ENCODE data around the gene GBF1. TPM values are rescaled to one million over a fixed set of nuclear protein-coding genes. Genes with fewer than 3 reads are reported as not detected.

Gene GBF1
- total RNA-seq, 4 donors from 2014 or later, result 34.0 to 68.3 (median 53.5) TPM

GRCh38 chr10:102342958-102343357 lies 97.6 kb downstream of the GBF1 start:
- Histone ChIP-seq H3K36me3 (no peaks in the 10 kb centered on the region), H3K9me3 (no peaks in the 10 kb centered on the region), H3K27ac (no peak overlapping the region), H3K4me3 (replicated peaks in 1 of 3) (no peak overlapping the region), H3K4me1 (no peaks in the 10 kb centered on the region), H3K27me3 (no peaks in the 10 kb centered on the region)
- intact Hi-C loops (cut with DNase I), result no loop called here
- DNase-seq, result no peak
- TF ChIP-seq POLR2A (IDR thresholded peaks at IDR 0.05) (no peak), CTCF (IDR thresholded peaks at IDR 0.05) (no peak)
- 93% methylated on average over 3 of the region's 3 CpGs for WGBS, 2 donors

DNA sequence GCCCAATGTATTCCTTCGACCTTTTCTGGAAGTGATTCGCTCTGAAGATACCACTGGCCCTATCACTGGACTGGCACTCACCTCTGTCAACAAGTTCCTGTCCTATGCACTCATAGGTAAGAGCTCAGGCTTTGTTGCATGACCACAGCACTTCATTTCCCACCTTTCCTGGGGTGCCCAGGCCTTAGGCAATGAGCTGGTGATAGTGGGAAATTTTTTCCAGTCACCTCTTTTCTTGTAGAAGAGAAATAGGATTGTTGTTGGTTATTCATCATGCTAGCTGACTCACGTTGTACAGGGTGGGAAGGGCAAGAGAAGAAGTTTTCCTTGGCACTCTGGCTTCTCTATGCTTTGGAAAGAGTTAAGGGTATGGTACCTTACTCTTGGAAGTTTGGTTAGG lies 98.7 kb downstream of the GBF1 start:
- H3K36me3 ChIP-seq, result no peaks in the 10 kb centered on the region
- H3K4me1 ChIP-seq, result no peaks in the 10 kb centered on the region
- no peak for TF ChIP-seq POLR2A (IDR thresholded peaks at IDR 0.05)
- no peak for TF ChIP-seq CTCF (IDR thresholded peaks at IDR 0.05)
- H3K27ac ChIP-seq, result no peak overlapping the region
- WGBS, 2 donors, result 90% methylated on average over 3 of the region's 3 CpGs
- H3K27me3 ChIP-seq, result no peaks in the 10 kb centered on the region
- intact Hi-C loops (cut with DNase I), result no loop called here
- no peak for DNase-seq
- no peak overlapping the region for H3K4me3 ChIP-seq (replicated peaks in 1 of 3)
- H3K9me3 ChIP-seq, result no peaks in the 10 kb centered on the region

GRCh38 chr10:102347236-102347828 lies 102.0 kb downstream of the GBF1 start:
- Histone ChIP-seq H3K9me3 (no peaks in the 10 kb centered on the region), H3K27ac (peak overlapping the region in 1 of 3 donors; percentile 13), H3K27me3 (no peaks in the 10 kb centered on the region), H3K4me1 (no peaks in the 10 kb centered on the region), H3K4me3 (replicated peaks in 1 of 3) (no peak overlapping the region), H3K36me3 (peaks cover 10 to 13% of the 10 kb centered on the region in 2 donors)
- no peak for TF ChIP-seq POLR2A (IDR thresholded peaks at IDR 0.05)
- TF ChIP-seq CTCF (IDR thresholded peaks at IDR 0.05), result peak; percentile 36 to 80 (median 55)
- intact Hi-C loops (cut with DNase I), result loop anchor here (2.0 kb wide), 1 partner anchor 117 kb away; no protein-coding TSS in a partner anchor
- WGBS, 2 donors, result 63 to 66% methylated on average over 2 of the region's 2 CpGs
- DNase-seq, result peak; percentile 55 to 65

DNA sequence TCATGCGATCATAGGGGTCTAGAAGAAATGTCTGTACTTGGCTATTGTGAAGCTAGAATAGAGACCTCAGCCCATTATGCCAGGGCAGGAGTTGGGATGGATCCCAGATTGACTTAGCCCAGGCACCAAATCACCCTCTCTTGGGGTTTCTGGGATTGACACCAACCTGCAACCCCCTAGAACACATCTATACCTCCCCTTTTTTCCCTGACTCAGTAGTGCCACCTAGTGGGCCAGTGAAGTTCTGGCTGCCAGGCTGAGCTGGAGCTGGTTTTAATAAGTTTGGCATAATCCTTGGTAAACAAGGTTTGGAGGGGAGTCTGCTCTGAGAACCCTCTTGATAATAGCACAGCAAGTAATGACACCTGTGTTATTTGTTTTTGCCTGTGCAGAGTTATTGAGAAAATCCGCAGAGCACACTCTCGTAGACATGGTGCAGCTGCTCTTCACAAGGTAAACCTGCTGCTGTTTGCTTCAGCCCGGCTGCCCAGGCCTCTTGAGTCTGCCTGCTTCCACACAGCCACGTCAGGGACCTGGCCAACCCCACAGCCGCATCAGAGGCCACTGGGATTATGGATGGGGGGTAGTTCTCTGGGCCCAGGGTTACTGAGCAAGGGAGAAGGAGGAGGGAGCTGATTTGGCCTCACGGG lies 106.9 kb downstream of the GBF1 start:
- H3K9me3 ChIP-seq, result no peaks in the 10 kb centered on the region
- no peak overlapping the region for H3K27ac ChIP-seq
- H3K27me3 ChIP-seq, result no peaks in the 10 kb centered on the region
- TF ChIP-seq POLR2A (IDR thresholded peaks at IDR 0.05) (no peak), CTCF (IDR thresholded peaks at IDR 0.05) (peak; percentile 72 to 95 (median 78))
- H3K4me1 ChIP-seq, result no peaks in the 10 kb centered on the region
- H3K36me3 ChIP-seq, result peaks cover 33% of the 10 kb centered on the region in 2 donors
- 69 to 78% methylated on average over 6 to 7 of the region's 7 CpGs for WGBS, 2 donors
- intact Hi-C loops (cut with DNase I), result no loop called here
- H3K4me3 ChIP-seq (replicated peaks in 1 of 3), result no peak overlapping the region
- peak; percentile 36 to 51 for DNase-seq

DNA sequence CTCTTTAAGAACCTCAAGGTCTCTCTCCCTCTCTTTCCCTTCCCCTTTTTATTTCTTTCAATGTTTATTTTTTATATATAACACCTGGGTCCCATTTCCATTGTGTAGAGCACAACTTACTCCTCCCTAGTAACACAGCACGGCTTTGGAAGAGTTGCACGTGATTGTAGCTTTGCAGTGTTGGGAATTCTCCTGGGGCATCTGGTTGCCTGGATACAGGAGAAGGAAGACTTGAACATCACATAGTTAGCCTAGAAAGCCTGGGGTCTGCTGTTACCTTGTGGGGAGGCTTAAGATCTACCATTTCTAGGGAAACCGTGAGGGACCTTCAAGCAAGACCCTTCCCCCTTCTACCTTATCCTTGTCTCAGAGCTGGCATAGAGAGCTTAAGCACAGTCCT lies 109.1 kb downstream of the GBF1 start:
- no peak for DNase-seq
- TF ChIP-seq POLR2A (IDR thresholded peaks at IDR 0.05) (no peak), CTCF (IDR thresholded peaks at IDR 0.05) (no peak)
- Histone ChIP-seq H3K27me3 (no peaks in the 10 kb centered on the region), H3K4me3 (replicated peaks in 1 of 3) (no peak overlapping the region), H3K36me3 (peaks cover 49% of the 10 kb centered on the region in 2 donors), H3K9me3 (no peaks in the 10 kb centered on the region), H3K27ac (no peak overlapping the region), H3K4me1 (no peaks in the 10 kb centered on the region)
- 84 to 85% methylated on average over 3 of the region's 3 CpGs for WGBS, 2 donors
- intact Hi-C loops (cut with DNase I), result no loop called here

Data from thyroid gland (tissue), 4 donors.